ENCODE measurements around the gene EMC9.
"Not testable (repeated sequence)": the region's sequence is repeated elsewhere in the genome, so short reads cannot be mapped to it uniquely, and the experiment has no call there.

Gene EMC9

GRCh38 chr14:24129410-24129998 lies 11.9 kb downstream of the EMC9 start:
- DNase-seq = no peak

GRCh38 chr14:24127673-24128072 lies 13.7 kb downstream of the EMC9 start:
- DNase-seq = no peak

GRCh38 chr14:24126939-24127338 lies 14.5 kb downstream of the EMC9 start:
- DNase-seq = no peak

GRCh38 chr14:24123424-24124417 lies 17.7 kb downstream of the EMC9 start:
- DNase-seq = no peak

- no peak for DNase-seq
These were observed 18.5 kb downstream of the EMC9 start for GRCh38 chr14:24122898-24123297.

GRCh38 chr14:24122416-24122815 lies 19.0 kb downstream of the EMC9 start:
- no peak for DNase-seq

- no peak for DNase-seq
These were observed 20.2 kb downstream of the EMC9 start for GRCh38 chr14:24121210-24121609.

- no peak for DNase-seq
These were observed 21.7 kb downstream of the EMC9 start for GRCh38 chr14:24119691-24120090.

GRCh38 chr14:24117179-24117578 lies 24.2 kb downstream of the EMC9 start:
- DNase-seq = no peak

- no peak for DNase-seq
These were observed 25.1 kb downstream of the EMC9 start for GRCh38 chr14:24116128-24116814.

- no peak for DNase-seq
These were observed 25.8 kb downstream of the EMC9 start for GRCh38 chr14:24115422-24116127.

GRCh38 chr14:24114532-24115421 lies 26.6 kb downstream of the EMC9 start, which contains the start of the genes DCAF11 and NRL:
DCAF11 (plus strand) TSS chr14:24114777; CDS start chr14:24115595, 818 bp downstream.
NRL (minus strand) TSS chr14:24114949; CDS start chr14:24082848, 32,101 bp downstream.
- DNase-seq = peak; percentile 97

- DNase-seq = peak; percentile 72
These were observed 27.4 kb downstream of the EMC9 start for GRCh38 chr14:24113801-24114531.

GRCh38 chr14:24113379-24113800 lies 28.0 kb downstream of the EMC9 start:
- DNase-seq = no peak

GRCh38 chr14:24110523-24110922 lies 30.9 kb downstream of the EMC9 start:
- DNase-seq = no peak

- no peak for DNase-seq
These were observed 31.3 kb downstream of the EMC9 start for GRCh38 chr14:24110060-24110459.

- no peak for DNase-seq
These were observed 33.0 kb downstream of the EMC9 start for GRCh38 chr14:24108336-24108874.

- no peak for DNase-seq
These were observed 34.6 kb downstream of the EMC9 start for GRCh38 chr14:24106672-24107271.

GRCh38 chr14:24105609-24106239 lies 35.7 kb downstream of the EMC9 start:
- DNase-seq = not testable (repeated sequence)

GRCh38 chr14:24103451-24103850 lies 37.9 kb downstream of the EMC9 start:
- DNase-seq = no peak
